Glomerular visceral epithelial cell (primary cell): ENCODE results near the gene PRR20G.
"Not testable (repeated sequence)": the region's sequence is repeated elsewhere in the genome, so short reads cannot be mapped to it uniquely, and the experiment has no call there.

Source experiments
- DNase-seq: peaks from one replicate; pipeline ENCODE4 v3.0.0-alpha.2; 2016; ENCODE audit errors: extremely low spot score

The PRR20G gene

GRCh38 chr3:127287840-127288239 lies at the start of gene PRR20G:
Gene PRR20G, minus strand, starts transcription at chr3:127288046. Its CDS starts 681 bp downstream, at chr3:127287365.
- DNase-seq: no peak

GRCh38 chr3:127337001-127337400 lies 49.2 kb upstream of the PRR20G start:
- no peak for DNase-seq

GRCh38 chr3:127336101-127336500 lies 48.3 kb upstream of the PRR20G start:
- DNase-seq: no peak

- DNase-seq: no peak
Observed at GRCh38 chr3:127330385-127330784, 42.5 kb upstream of the PRR20G start.

- no peak for DNase-seq
Observed at GRCh38 chr3:127329631-127330285, 41.9 kb upstream of the PRR20G start.

- no peak for DNase-seq
Observed at GRCh38 chr3:127328421-127328820, 40.6 kb upstream of the PRR20G start.

- no peak for DNase-seq
Observed at GRCh38 chr3:127326341-127326740, 38.5 kb upstream of the PRR20G start.

GRCh38 chr3:127325629-127325961 lies 37.7 kb upstream of the PRR20G start:
- DNase-seq: no peak

- DNase-seq: no peak
Observed at GRCh38 chr3:127324913-127325628, 37.2 kb upstream of the PRR20G start.

- no peak for DNase-seq
Observed at GRCh38 chr3:127324076-127324475, 36.2 kb upstream of the PRR20G start.

- no peak for DNase-seq
Observed at GRCh38 chr3:127323581-127323980, 35.7 kb upstream of the PRR20G start.

GRCh38 chr3:127321371-127321770 lies 33.5 kb upstream of the PRR20G start:
- DNase-seq: no peak

GRCh38 chr3:127320529-127321121 lies 32.8 kb upstream of the PRR20G start:
- DNase-seq: no peak

GRCh38 chr3:127316685-127317084 lies 28.8 kb upstream of the PRR20G start:
- DNase-seq: no peak

- no peak for DNase-seq
Observed at GRCh38 chr3:127312818-127313217, 25.0 kb upstream of the PRR20G start.

- DNase-seq: not testable (repeated sequence)
Observed at GRCh38 chr3:127308821-127309220, 21.0 kb upstream of the PRR20G start.

GRCh38 chr3:127307916-127308315 lies 20.1 kb upstream of the PRR20G start:
- DNase-seq: no peak

- no peak for DNase-seq
Observed at GRCh38 chr3:127307112-127307835, 19.4 kb upstream of the PRR20G start.

- no peak for DNase-seq
Observed at GRCh38 chr3:127306361-127307111, 18.7 kb upstream of the PRR20G start.

GRCh38 chr3:127305499-127306060 lies 17.7 kb upstream of the PRR20G start:
- DNase-seq: no peak

- no peak for DNase-seq
Observed at GRCh38 chr3:127304121-127304744, 16.4 kb upstream of the PRR20G start.
